K562 (cell line): ENCODE measurements around the gene PLEKHA8. TPM values are rescaled to one million over a fixed set of nuclear protein-coding genes. Genes with fewer than 3 reads are reported as not detected.

Experiments used
- ATAC-seq: fragments of 200-7000 bp; cut with Tn5 transposase; 3 replicates; pipeline ENCODE4 v1.9.1; 2020; ENCODE audit warnings: moderate library complexity
- BruUV-seq: library from RNA; stranded (reverse); fragments of 400-500 nt; replicated peaks from 2 replicates; lab custom pipeline; 2021; lab: Mats Ljungman, UMichigan
- CTCF ChIA-PET: fragments of 300-600 bp; formaldehyde crosslinking; extraction: SDS; loops from one replicate; lab custom pipeline; 2021; ENCODE audit warnings: low intra/inter-chr PET ratio; lab: Yijun Ruan, JAX
- POLR2A ChIA-PET: fragments of 300-600, 350-650 bp; sonication (Branson Sonifier 250); formaldehyde crosslinking; extraction: SDS; loops from one replicate; lab custom pipeline; 2021; ENCODE audit warnings: antibody characterized with exemption, inconsistent platforms; lab: Yijun Ruan, JAX
- DNase-seq, 4 experiments: peaks; one replicate each; pipeline versions ENCODE4 v3.0.0 to v3.0.0-alpha.2; 2011 to 2018; ENCODE audit warnings: low spot score in 3 of 4, mixed read lengths in 3 of 4; ENCODE audit errors: extremely low read depth in 1 of 4
- FAIRE-seq: peaks from 2 replicates; lab custom pipeline; 2011; peaks lifted over from hg19 to GRCh38; lab: Jason Lieb, UNC
- H2AFZ ChIP-seq: 2 replicates; pipeline ENCODE4 v1.6.0; 2011; ENCODE audit warnings: low read depth, low read length, control low read depth, inconsistent platforms
- H3K27ac ChIP-seq: fragments of 200-600 bp; 3 replicates; pipeline ENCODE4 v1.8.0; 2011; ENCODE audit warnings: low read depth, mild to moderate bottlenecking, control low read depth, inconsistent platforms, low read length, moderate library complexity, mixed read lengths; ENCODE audit errors: extremely low read depth
- H3K27me3 ChIP-seq, 2 experiments: fragments of 300-600 bp in 1 of 2; 2 replicates in 1 of 2; 3 replicates in 1 of 2; pipeline versions ENCODE4 v1.6.0 to v1.8.0; 2011; ENCODE audit warnings: inconsistent platforms in 2 of 2, low read length in 2 of 2, mild to moderate bottlenecking in 1 of 2, mixed read lengths in 1 of 2, moderate library complexity in 1 of 2; ENCODE audit not compliant: control insufficient read depth in 2 of 2, insufficient read depth in 2 of 2
- H3K36me3 ChIP-seq: fragments of 300-600 bp; 3 replicates; pipeline ENCODE4 v1.8.0; 2011; ENCODE audit warnings: mild to moderate bottlenecking, low read length, inconsistent platforms; ENCODE audit not compliant: control insufficient read depth, insufficient read depth
- H3K4me1 ChIP-seq, 2 experiments: fragments of 200-600 bp in 1 of 2; replicated peaks in 1 of 2; 2 replicates in 1 of 2; 3 replicates in 1 of 2; pipeline versions ENCODE4 v1.5.1 to v1.8.0; 2011; ENCODE audit warnings: inconsistent platforms in 2 of 2, low read length in 2 of 2, mild to moderate bottlenecking in 1 of 2, mixed read lengths in 1 of 2, moderate library complexity in 1 of 2; ENCODE audit not compliant: control insufficient read depth in 2 of 2, insufficient read depth in 2 of 2
- H3K4me2 ChIP-seq: 2 replicates; pipeline ENCODE4 v1.6.1; 2011; ENCODE audit warnings: low read length, control low read depth, inconsistent platforms, mixed read lengths; ENCODE audit not compliant: insufficient read depth
- H3K4me3 ChIP-seq: fragments of 200-600 bp; sonication (generic), shearing (Covaris generic); 2 replicates; pipeline ENCODE4 v1.5.1; 2016; ENCODE audit warnings: control low read depth, inconsistent platforms
- H3K79me2 ChIP-seq: fragments of 200-600 bp; 3 replicates; pipeline ENCODE4 v1.8.0; 2011; ENCODE audit warnings: low read length, inconsistent platforms; ENCODE audit not compliant: control insufficient read depth, insufficient read depth
- H3K9ac ChIP-seq, 2 experiments: 2 replicates each; pipeline versions ENCODE4 v1.6.0 to v1.6.1; 2011; ENCODE audit warnings: low read depth in 2 of 2, low read length in 2 of 2, control low read depth in 1 of 2, inconsistent platforms in 1 of 2, mild to moderate bottlenecking in 1 of 2, mixed read lengths in 1 of 2; ENCODE audit not compliant: insufficient read depth in 1 of 2
- H3K9me1 ChIP-seq: one replicate; pipeline ENCODE4 v1.6.0; 2011; ENCODE audit warnings: inconsistent platforms, mild to moderate bottlenecking, low read length, moderate library complexity; ENCODE audit not compliant: control insufficient read depth, insufficient read depth
- H3K9me3 ChIP-seq: replicated peaks from 2 replicates; pipeline ENCODE4 v1.5.1; 2011; ENCODE audit warnings: low read depth, low read length, inconsistent platforms; ENCODE audit not compliant: control insufficient read depth, insufficient read depth
- H4K20me1 ChIP-seq: replicated peaks from 2 replicates; pipeline ENCODE4 v1.6.1; 2011; ENCODE audit warnings: low read length, inconsistent platforms, mixed read lengths; ENCODE audit not compliant: control insufficient read depth, insufficient read depth
- ZFP1 ChIP-seq: fragments of 450-650 bp; formaldehyde crosslinking; IDR thresholded peaks from 2 replicates; pipeline ENCODE4 v1.4.0; 2020; ENCODE audit warnings: mild to moderate bottlenecking, mixed read lengths
- ZNF316 ChIP-seq: fragments of 450-650 bp; IDR thresholded peaks from 2 replicates; pipeline ENCODE4 v1.6.1; 2016
- WGBS: fragments of 100-300 bp; shearing (Covaris generic); methylation state at CpG from one replicate; pipeline ENCODE4 v1.1.6; 2016; ENCODE audit warnings: low coverage, mixed read lengths; ENCODE audit not compliant: insufficient coverage; ENCODE audit errors: missing lambda C conversion rate; 5-methylcytosine and 5-hydroxymethylcytosine counted together
- in situ Hi-C: fragments of 300-500 bp; cut with MboI; formaldehyde crosslinking; loops from 4 replicates; pipeline ENCODE4 v1.15.0; 2018; ENCODE audit warnings: inconsistent platforms, mixed read lengths
- intact Hi-C: fragments of 100-400 bp; cut with micrococcal nuclease; formaldehyde crosslinking; loops from 2 replicates; pipeline ENCODE4 v1.14.2; 2022
- polyA plus RNA-seq, 8 experiments: library from polyadenylated mRNA; depleted of rRNA in 4 of 8; stranded (reverse) in 5 of 8; unstranded in 3 of 8; fragments of >200 nt; fragmentation: Nextera tagmentation in 2 of 8; fragmentation: Illumina TruSeq in 1 of 8; extraction: Ambion mirVana in 2 of 8; extraction: Trizol in 1 of 8; gene quantifications; 2 replicates each; pipeline versions ENCODE4 v1.2.1 to v1.2.3, GENCODE V29; 2011 to 2014; ENCODE audit warnings: inconsistent platforms in 1 of 8, missing spikeins in 1 of 8
- total RNA-seq, 7 experiments: library from RNA; depleted of rRNA in 6 of 7; stranded (reverse); fragments of >200 nt in 6 of 7; fragmentation: Illumina TruSeq in 2 of 7; extraction: Trizol in 2 of 7; gene quantifications; 2 replicates each; pipeline versions ENCODE4 v1.2.1 to v1.2.3, GENCODE V29; 2011 to 2021; ENCODE audit warnings: low replicate concordance in 1 of 7
- TF ChIP-seq, protein P1 (sequence below): fragments of 250-450 bp; sonication (Bioruptor Pico); IDR thresholded peaks from 2 replicates; pipeline ENCODE4 v1.4.0; 2020; ENCODE audit warnings: mild to moderate bottlenecking

PLEKHA8 gene
- total and polyA plus RNA-seq, 9 of the 15 experiments (the other 6 are each of a cell fraction or from before 2014, with no cell fraction given), result 3.2 to 16.3 (median 11.8) TPM

DNA sequence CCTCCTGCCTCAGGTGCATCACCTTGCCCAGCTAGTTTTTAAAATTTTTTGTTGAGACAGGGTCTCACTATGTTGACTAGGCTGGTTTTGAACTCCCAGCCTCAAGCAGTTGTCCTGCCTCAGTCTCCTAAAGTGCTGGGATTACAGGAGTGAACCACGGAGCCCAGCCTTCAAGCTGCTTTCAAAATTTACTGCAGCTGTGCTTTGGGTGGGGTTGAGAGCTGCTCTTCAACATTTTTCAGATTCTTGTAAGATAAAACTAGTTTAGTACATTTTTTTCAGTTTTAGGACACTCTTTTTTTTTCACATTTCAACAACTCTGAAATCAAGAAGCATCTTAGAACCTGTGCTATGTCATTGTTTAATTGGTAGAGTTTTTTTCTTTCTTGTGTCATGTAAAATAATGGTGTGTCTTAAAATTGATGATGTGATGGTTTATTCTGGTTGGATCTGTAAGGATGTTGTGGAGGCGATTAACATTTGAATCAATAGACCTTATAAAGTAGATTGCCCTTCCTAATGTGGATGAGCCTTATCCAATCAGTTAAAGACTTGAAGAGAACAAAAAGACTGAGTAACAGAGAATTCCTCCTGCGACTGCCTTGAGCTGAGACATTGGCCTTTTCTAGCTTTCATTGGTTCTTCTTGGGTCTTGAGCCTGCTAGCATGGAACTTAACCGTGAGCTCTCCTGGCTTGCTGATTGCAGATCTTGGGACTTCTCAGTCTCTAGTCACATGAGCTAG lies 13.5 kb downstream of the PLEKHA8 start:
- no peak for ATAC-seq
- H3K79me2 ChIP-seq, result peaks cover 3% of the 10 kb centered on the region; the same call in 1 of the 3 replicates

More for the DNA sequence above, 13.5 kb downstream of the PLEKHA8 start:
- Histone ChIP-seq H2AFZ (no peak overlapping the region), H3K9me3 (no peaks in the 10 kb centered on the region), H3K27me3 (no peaks in the 10 kb centered on the region), H3K4me3 (no peak overlapping the region), H4K20me1 (no peaks in the 10 kb centered on the region), H3K4me1 (peaks cover 0 to 3% of the 10 kb centered on the region in 2 experiments; a peak in 2 of 5 replicates), H3K36me3 (peaks cover 13% of the 10 kb centered on the region), H3K9ac (no peak overlapping the region), H3K9me1 (no peaks in the 10 kb centered on the region), H3K27ac (no peak overlapping the region), H3K4me2 (no peak overlapping the region)
- ChIA-PET CTCF (no interaction called here), POLR2A (interaction anchor here (1.3 to 1.9 kb wide), 2 partner anchors 15 to 33 kb away, joined by 3 to 6 read pairs; partner anchors contain the start of gene FKBP14)
- intact Hi-C loops (no loop called here), in situ Hi-C loops (no loop called here)
- WGBS, result 65% methylated on average over 4 of the region's 4 CpGs
- FAIRE-seq (no peak), DNase-seq (no peak)
- BruUV-seq, result no TSS peak
- peak; percentile 57; the same call in 1 of the 2 replicates for TF ChIP-seq ZFP1 (CRISPR knock-in tag)
- TF ChIP-seq, protein P1, sequence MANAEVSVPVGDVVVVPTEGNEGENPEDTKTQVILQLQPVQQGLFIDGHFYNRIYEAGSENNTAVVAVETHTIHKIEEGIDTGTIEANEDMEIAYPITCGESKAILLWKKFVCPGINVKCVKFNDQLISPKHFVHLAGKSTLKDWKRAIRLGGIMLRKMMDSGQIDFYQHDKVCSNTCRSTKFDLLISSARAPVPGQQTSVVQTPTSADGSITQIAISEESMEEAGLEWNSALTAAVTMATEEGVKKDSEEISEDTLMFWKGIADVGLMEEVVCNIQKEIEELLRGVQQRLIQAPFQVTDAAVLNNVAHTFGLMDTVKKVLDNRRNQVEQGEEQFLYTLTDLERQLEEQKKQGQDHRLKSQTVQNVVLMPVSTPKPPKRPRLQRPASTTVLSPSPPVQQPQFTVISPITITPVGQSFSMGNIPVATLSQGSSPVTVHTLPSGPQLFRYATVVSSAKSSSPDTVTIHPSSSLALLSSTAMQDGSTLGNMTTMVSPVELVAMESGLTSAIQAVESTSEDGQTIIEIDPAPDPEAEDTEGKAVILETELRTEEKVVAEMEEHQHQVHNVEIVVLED (CRISPR knock-in tag), result no peak
- TF ChIP-seq ZNF316, result peak; percentile 40
